HG03097 (cell line): Measurements from ENCODE around the gene ADAM8.

ENCODE experiments used
- ATAC-seq: cut with Tn5 transposase; IDR thresholded peaks from one replicate; pipeline ENCODE4 v1.9.1; 2021; ENCODE audit not compliant: unreplicated experiment, low FRiP score

The ADAM8 gene

GRCh38 chr10:133215586-133215985 lies 61.1 kb downstream of the ADAM8 start:
- no peak for ATAC-seq

GRCh38 chr10:133214468-133215410 lies 61.9 kb downstream of the ADAM8 start:
- ATAC-seq, result no peak

- ATAC-seq, result no peak
Measured at GRCh38 chr10:133213641-133214467, 62.8 kb downstream of the ADAM8 start.

- ATAC-seq, result no peak
Measured at GRCh38 chr10:133212853-133213494, 63.7 kb downstream of the ADAM8 start.
